Psoas muscle (tissue), 8 donors: ENCODE data around the gene DNAJC17. TPM values are rescaled to one million over a fixed set of nuclear protein-coding genes. Genes with fewer than 3 reads are reported as not detected.

Source experiments
- ATAC-seq, 4 donors: fragments of 200-7000 bp; cut with Tn5 transposase; one replicate each; pipeline ENCODE4 v1.9.1; 2020; ENCODE audit warnings: moderate library complexity in 3 of 4, mild to moderate bottlenecking in 2 of 4
- DNase-seq, 2 donors: peaks; one replicate each; pipeline ENCODE4 v3.0.0-alpha.2; 2020
- H3K27ac ChIP-seq: fragments of 200-600 bp; one replicate; pipeline ENCODE4 v1.8.0; 2022
- H3K27me3 ChIP-seq, 3 donors: fragments of 200-600 bp in 1 of 3; one replicate each; pipeline versions ENCODE4 v1.6.1 to v1.8.0; 2013 to 2022; ENCODE audit warnings: low read length in 2 of 3, mild to moderate bottlenecking in 2 of 3, moderate library complexity in 1 of 3; ENCODE audit not compliant: insufficient read depth in 3 of 3
- H3K36me3 ChIP-seq, 2 donors: fragments of 200-600 bp in 1 of 2; one replicate each; pipeline versions ENCODE4 v1.6.1 to v1.8.0; 2013 to 2022; ENCODE audit warnings: low read depth in 1 of 2, mild to moderate bottlenecking in 1 of 2, moderate library complexity in 1 of 2; ENCODE audit not compliant: insufficient read depth in 1 of 2
- H3K4me1 ChIP-seq: fragments of 200-600 bp; one replicate; pipeline ENCODE4 v1.8.0; 2022
- H3K4me3 ChIP-seq: fragments of 200-600 bp; one replicate; pipeline ENCODE4 v1.8.0; 2022; ENCODE audit warnings: mild to moderate bottlenecking
- H3K9me3 ChIP-seq: fragments of 200-600 bp; one replicate; pipeline ENCODE4 v1.8.0; 2022
- CTCF ChIP-seq: fragments of 200-600 bp; IDR thresholded peaks from one replicate; pipeline ENCODE4 v1.8.0; 2022; ENCODE audit warnings: antibody characterized with exemption
- WGBS, 3 donors: extraction: QIAGEN DNeasy Blood & Tissue Kit; methylation state at CpG; one replicate each; pipeline versions ENCODE4 v1.1.6 to v1.1.7; 2013; 5-methylcytosine and 5-hydroxymethylcytosine counted together
- intact Hi-C, 2 donors: fragments of 100-400 bp; cut with DNase I; formaldehyde crosslinking; loops; one replicate each; pipeline versions ENCODE4 v1.11.0 to v1.14.2; 2022
- polyA plus RNA-seq, 3 donors: library from polyadenylated mRNA; stranded (reverse); fragments of 200-250 nt; gene quantifications; one replicate each; pipeline ENCODE4 v1.2.3, GENCODE V29; 2013
- total RNA-seq, 4 donors: library from RNA; stranded (reverse); fragmentation: NEBNext Ultra II Directional in 2 of 4; extraction: Animal tissue kit (Norgen Biotek cat#: 25700) in 2 of 4; gene quantifications; one replicate each; pipeline versions ENCODE4 v1.2.1 to v1.2.4, GENCODE V29; 2021 to 2023
- donor health status: healthy with polysubstance abuse.
- donor health status: DM: no; HTN: no; CAD: no; lungs with moderate emphysema.
- donor health status: Bipolar disorder and iron deficiency.
- donor health status: healthy.
- donor health status: DM: yes; HTN: yes; CAD: no.
- donor health status: DM: no; HTN: no; CAD: no.
- donor health status: DM: no; HTN: no; CAD: no.
- donor health status: DM: yes; HTN: yes; CAD: no.

DNAJC17 gene
- total and polyA plus RNA-seq, 7 donors, result 8.9 to 32.4 (median 16.6) TPM

GRCh38 chr15:40737048-40737447, 70.2 kb downstream of the DNAJC17 start:
- ATAC-seq, result no peak
- H3K36me3 ChIP-seq, result peaks cover 12 to 82% of the 10 kb centered on the region in 2 donors
- no peak for DNase-seq
- no peak overlapping the region for H3K27ac ChIP-seq
- no peak for TF ChIP-seq CTCF
- intact Hi-C loops, result no loop called here
- WGBS, 3 donors, result 86 to 98% (median 88%) methylated on average over 3 of the region's 3 CpGs
- no peaks in the 10 kb centered on the region for H3K27me3 ChIP-seq
- H3K4me3 ChIP-seq, result no peak overlapping the region
- H3K9me3 ChIP-seq, result no peaks in the 10 kb centered on the region
- H3K4me1 ChIP-seq, result peaks cover 5% of the 10 kb centered on the region

- 92% methylated on average over 4 of the region's 4 CpGs for WGBS, 3 donors
- H3K27me3 ChIP-seq, result no peaks in the 10 kb centered on the region
- H3K4me1 ChIP-seq, result peaks cover 5% of the 10 kb centered on the region
- TF ChIP-seq CTCF, result no peak
- H3K4me3 ChIP-seq, result no peak overlapping the region
- DNase-seq (no peak), ATAC-seq (no peak)
- H3K36me3 ChIP-seq, result peaks cover 12 to 77% of the 10 kb centered on the region in 2 donors
- intact Hi-C loops, result no loop called here
- H3K9me3 ChIP-seq, result no peaks in the 10 kb centered on the region
- no peak overlapping the region for H3K27ac ChIP-seq
Observed at GRCh38 chr15:40736575-40736974, 70.7 kb downstream of the DNAJC17 start.

GRCh38 chr15:40731034-40731433, 76.2 kb downstream of the DNAJC17 start:
- Histone ChIP-seq H3K4me1 (no peaks in the 10 kb centered on the region), H3K36me3 (peaks cover 3 to 32% of the 10 kb centered on the region in 2 donors), H3K4me3 (no peak overlapping the region), H3K27ac (no peak overlapping the region), H3K9me3 (no peaks in the 10 kb centered on the region), H3K27me3 (no peaks in the 10 kb centered on the region)
- no peak for DNase-seq
- intact Hi-C loops, result no loop called here
- no peak for TF ChIP-seq CTCF
- WGBS, 3 donors, result 67 to 74% (median 73%) methylated on average over 3 of the region's 3 CpGs
- ATAC-seq, result no peak

- 88 to 92% (median 89%) methylated on average over 2 of the region's 2 CpGs for WGBS, 3 donors
Observed at GRCh38 chr15:40723919-40724318, 83.4 kb downstream of the DNAJC17 start.

More at GRCh38 chr15:40723919-40724318, 83.4 kb downstream of the DNAJC17 start:
- no peak for TF ChIP-seq CTCF
- H3K36me3 ChIP-seq, result no peaks in the 10 kb centered on the region
- intact Hi-C loops, result no loop called here
- DNase-seq, result no peak
- ATAC-seq, result no peak
- H3K4me1 ChIP-seq, result no peaks in the 10 kb centered on the region
- no peak overlapping the region for H3K4me3 ChIP-seq
- H3K27ac ChIP-seq, result no peak overlapping the region
- no peaks in the 10 kb centered on the region for H3K9me3 ChIP-seq
- no peaks in the 10 kb centered on the region for H3K27me3 ChIP-seq
